GM18951 (cell line): Measurements from ENCODE around the gene SPRR1A.

ENCODE experiments used
- POLR2A ChIP-seq: IDR thresholded peaks from 4 replicates; pipeline ENCODE4 v1.6.1; 2011; ENCODE audit warnings: mild to moderate bottlenecking; ENCODE audit not compliant: insufficient read length, insufficient read depth; ENCODE audit errors: extremely low read depth
- in situ Hi-C: fragments of 300-500 bp; cut with MboI; formaldehyde crosslinking; loops from one replicate; pipeline ENCODE4 v1.12.0; 2022; ENCODE audit warnings: low sequenced_read_pairs, mixed read lengths, inconsistent platforms; ENCODE audit not compliant: unreplicated experiment

The SPRR1A gene

GRCh38 chr1:152983743-152984142 lies at the start of gene SPRR1A:
Gene SPRR1A (plus strand): TSS chr1:152984081. CDS start chr1:152985231, 1,150 bp downstream.
- no peak for TF ChIP-seq POLR2A
- in situ Hi-C loops = no loop called here

GRCh38 chr1:152940614-152941013 lies 43.3 kb upstream of the SPRR1A start:
- in situ Hi-C loops = no loop called here
- TF ChIP-seq POLR2A = no peak

- in situ Hi-C loops = no loop called here
- no peak for TF ChIP-seq POLR2A
Measured at GRCh38 chr1:152941037-152941711, 42.7 kb upstream of the SPRR1A start.

GRCh38 chr1:152942161-152942560 lies 41.7 kb upstream of the SPRR1A start:
- in situ Hi-C loops = no loop called here
- no peak for TF ChIP-seq POLR2A

- no peak for TF ChIP-seq POLR2A
- in situ Hi-C loops = no loop called here
Measured at GRCh38 chr1:152946248-152946647, 37.6 kb upstream of the SPRR1A start.

- no peak for TF ChIP-seq POLR2A
- in situ Hi-C loops = no loop called here
Measured at GRCh38 chr1:152946651-152947256, 37.1 kb upstream of the SPRR1A start, which contains the start of gene SPRR5. Gene SPRR5 (plus strand): TSS chr1:152947206. CDS start chr1:152948555, 1,349 bp downstream.

GRCh38 chr1:152951711-152952110 lies 32.2 kb upstream of the SPRR1A start:
- in situ Hi-C loops = no loop called here
- TF ChIP-seq POLR2A = no peak

- no peak for TF ChIP-seq POLR2A
- in situ Hi-C loops = no loop called here
Measured at GRCh38 chr1:152953761-152954160, 30.1 kb upstream of the SPRR1A start.

- in situ Hi-C loops = no loop called here
- no peak for TF ChIP-seq POLR2A
Measured at GRCh38 chr1:152954436-152954835, 29.4 kb upstream of the SPRR1A start.

GRCh38 chr1:152957561-152957960 lies 26.3 kb upstream of the SPRR1A start:
- in situ Hi-C loops = no loop called here
- no peak for TF ChIP-seq POLR2A

GRCh38 chr1:152959273-152959672 lies 24.6 kb upstream of the SPRR1A start:
- in situ Hi-C loops = no loop called here
- no peak for TF ChIP-seq POLR2A

GRCh38 chr1:152959801-152960451 lies 24.0 kb upstream of the SPRR1A start:
- TF ChIP-seq POLR2A = no peak
- in situ Hi-C loops = no loop called here

GRCh38 chr1:152960452-152961044 lies 23.3 kb upstream of the SPRR1A start:
- TF ChIP-seq POLR2A = no peak
- in situ Hi-C loops = no loop called here
